Mononuclear cell (primary cell): ENCODE measurements around the gene AKAP8L. TPM values are rescaled to one million over a fixed set of nuclear protein-coding genes. Genes with fewer than 3 reads are reported as not detected.
A peak's percentile ranks its signal among the peaks of the same experiment; 100 is the strongest.

Experiments used
- H3K27me3 ChIP-seq: 2 replicates; pipeline ENCODE4 v1.6.0; 2011; ENCODE audit warnings: low read length, control low read depth; ENCODE audit not compliant: insufficient read depth
- H3K4me1 ChIP-seq: 2 replicates; pipeline ENCODE4 v1.5.1; 2011; ENCODE audit warnings: mild to moderate bottlenecking, low read length, control low read depth; ENCODE audit not compliant: insufficient read depth
- H3K4me3 ChIP-seq: 2 replicates; pipeline ENCODE4 v1.5.1; 2011; ENCODE audit warnings: mild to moderate bottlenecking, low read length, moderate library complexity
- H3K9me3 ChIP-seq: 2 replicates; pipeline ENCODE4 v1.5.1; 2011; ENCODE audit warnings: low read depth, mild to moderate bottlenecking, control low read depth, low read length
- total RNA-seq: library from RNA; depleted of rRNA; stranded (reverse); fragments of >200 nt; gene quantifications from one replicate; pipeline ENCODE4 v1.2.3, GENCODE V29; 2012

Gene AKAP8L
- total RNA-seq, 1 donor, result 76.9 TPM

DNA sequence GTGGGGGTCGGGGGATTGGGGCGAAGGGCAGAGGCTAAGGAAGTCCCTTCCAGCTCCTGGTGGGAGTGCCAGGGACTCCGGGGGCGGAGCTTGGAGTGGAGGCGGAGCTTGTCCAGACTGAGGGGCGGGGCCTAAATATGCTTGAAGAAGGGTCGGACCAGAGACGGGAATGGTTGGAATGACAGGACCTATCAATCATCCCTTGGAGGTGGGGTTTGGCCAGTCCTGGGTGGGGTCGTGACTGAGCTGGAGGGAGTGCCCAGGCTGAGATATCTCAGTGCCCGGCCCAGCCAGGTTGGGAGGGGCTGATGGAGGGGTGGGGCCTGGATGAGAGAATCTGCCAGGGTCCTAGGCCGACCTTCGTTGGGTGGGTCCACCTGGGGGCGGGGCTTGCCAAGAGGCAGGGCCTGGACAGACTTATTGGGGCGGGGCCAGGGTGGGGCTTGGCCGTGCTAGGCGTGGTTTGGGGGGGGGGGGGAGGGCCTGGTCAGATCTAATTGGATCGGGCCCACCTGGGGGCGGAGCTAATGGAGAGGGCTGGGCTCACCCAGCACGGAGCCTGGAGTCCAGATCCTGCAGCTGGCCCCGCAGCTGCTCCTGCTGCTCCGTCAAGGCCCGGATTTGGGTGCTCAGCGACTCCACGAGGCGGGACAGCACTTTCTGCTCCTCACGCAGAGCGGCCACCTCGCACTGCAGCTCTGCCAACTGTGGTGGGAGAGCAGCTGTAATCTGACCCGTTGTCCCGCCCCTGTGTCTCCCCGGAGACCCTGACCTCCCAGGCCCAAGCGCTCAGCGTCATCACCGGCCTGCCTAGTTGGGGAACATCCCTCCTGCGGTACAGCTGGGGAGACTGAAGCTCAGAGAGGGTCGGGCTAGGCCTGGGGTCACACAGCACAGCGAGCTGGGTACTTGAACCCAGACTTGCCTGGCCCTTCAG, 33.6 kb upstream of the AKAP8L start:
- Histone ChIP-seq H3K27me3 (no peaks in the 10 kb centered on the region), H3K4me3 (no peak overlapping the region), H3K9me3 (no peaks in the 10 kb centered on the region), H3K4me1 (peaks cover 14% of the 10 kb centered on the region)

DNA sequence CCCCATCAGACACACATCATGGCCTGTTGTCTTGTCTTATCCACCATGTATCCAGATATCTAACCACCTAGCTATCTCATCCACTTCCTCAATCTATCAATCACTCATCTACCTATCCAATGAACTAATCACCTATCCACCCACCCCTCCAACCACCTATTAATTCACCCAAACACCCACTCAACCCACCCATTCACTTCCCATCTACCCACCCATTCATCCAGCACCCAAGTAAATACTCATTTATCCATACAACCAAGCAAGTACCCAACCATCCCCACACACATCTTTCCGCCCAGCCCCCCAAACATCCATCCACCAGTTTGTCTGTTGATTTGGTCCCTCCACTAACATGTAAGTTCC, 31.7 kb upstream of the AKAP8L start:
- Histone ChIP-seq H3K9me3 (no peaks in the 10 kb centered on the region), H3K27me3 (no peaks in the 10 kb centered on the region), H3K4me1 (peaks cover 14% of the 10 kb centered on the region), H3K4me3 (no peak overlapping the region)

DNA sequence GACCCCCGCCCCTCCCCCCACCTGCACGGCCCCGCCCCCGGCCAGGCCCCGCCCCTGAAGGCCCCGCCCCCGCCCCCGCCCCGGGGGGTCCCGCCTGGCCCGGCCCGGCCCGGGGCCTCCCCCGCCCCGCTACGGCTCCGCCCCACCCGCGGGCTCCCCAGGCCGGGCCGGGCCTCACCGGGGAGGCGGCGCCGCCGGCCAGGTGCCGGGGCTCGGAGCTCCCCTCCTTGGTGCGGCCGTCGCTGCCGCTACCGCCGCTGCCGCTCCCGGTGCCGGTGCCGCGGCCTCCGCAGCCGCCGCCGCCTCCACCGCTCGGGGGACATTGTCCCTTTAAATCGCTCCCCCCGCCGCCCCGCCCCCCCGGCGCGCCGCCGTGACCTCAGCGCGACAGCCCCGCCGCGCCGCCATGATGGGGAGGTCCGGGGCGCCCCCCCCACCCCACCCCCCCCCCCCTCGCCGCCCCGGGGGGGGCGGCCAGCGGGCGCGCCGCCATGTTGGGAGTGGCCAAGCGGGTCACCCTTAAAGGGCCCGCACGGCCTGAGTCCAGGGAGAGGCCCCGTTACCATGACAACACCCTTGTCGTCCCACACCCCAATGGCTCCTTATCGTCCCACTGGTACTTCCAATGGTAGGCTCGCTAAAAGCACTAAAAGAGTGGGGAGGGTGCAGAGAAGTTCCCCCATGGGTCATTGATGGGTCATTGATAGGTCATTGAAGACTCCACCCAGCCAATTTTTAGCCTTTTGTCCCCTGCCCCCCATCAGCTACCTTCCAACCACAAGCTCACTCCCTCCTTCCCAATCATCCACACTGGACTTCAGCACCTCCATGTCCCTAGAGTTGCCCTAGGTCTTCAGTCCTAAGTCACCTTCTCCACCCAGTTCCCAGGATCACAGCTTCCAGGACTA, 31.1 kb upstream of the AKAP8L start, which contains the start of gene WIZ:
Gene WIZ, minus strand, starts transcription at position 337 of the 908 bp plus-strand sequence. CDS start 1,649 bp downstream, outside the sequence.
- Histone ChIP-seq H3K4me3 (peak within 1 kb of the TSS; percentile 38), H3K27me3 (no peaks in the 10 kb centered on the region), H3K9me3 (no peaks in the 10 kb centered on the region), H3K4me1 (peaks cover 14% of the 10 kb centered on the region)

DNA sequence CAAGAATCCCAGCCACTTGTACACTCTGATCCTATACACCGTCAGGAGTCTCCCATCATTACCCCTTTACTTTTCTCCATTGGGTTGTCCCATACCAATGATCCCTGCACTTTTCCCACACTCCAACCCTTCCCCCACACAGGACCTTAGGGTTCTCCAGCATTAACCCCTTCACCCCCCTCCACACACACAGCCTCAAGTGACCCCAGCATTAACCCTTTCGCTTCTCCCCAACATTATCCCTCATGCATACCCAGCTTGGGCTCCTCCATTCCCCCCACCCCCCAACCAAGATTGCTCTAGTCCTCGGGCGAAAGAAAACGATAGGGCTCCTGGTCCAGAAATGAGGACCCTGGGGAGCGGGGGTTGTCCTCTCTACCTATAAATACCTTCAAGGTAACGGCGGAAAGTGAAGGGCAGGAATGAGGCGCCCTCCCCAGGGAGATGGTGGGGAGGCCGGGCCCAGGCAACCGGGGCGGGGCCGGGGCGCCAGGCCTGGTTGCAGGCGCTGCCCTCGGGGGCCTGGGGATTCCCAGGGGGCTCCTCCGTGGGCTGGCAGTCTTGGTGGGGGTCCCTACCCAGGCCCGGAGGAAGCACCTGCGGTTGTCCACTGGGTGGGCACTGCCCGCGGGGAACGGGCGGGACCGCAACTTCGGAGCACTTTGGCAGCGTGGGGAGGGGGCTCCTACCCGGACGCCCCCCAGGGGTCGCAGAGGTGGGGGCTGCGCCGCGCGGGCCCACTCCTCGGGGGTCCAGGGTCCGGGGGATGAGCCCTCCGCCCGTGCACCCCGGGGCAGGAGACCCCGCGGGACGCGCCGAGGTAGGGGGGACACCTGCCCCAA, 30.2 kb upstream of the AKAP8L start:
- no peaks in the 10 kb centered on the region for H3K9me3 ChIP-seq
- no peaks in the 10 kb centered on the region for H3K27me3 ChIP-seq
- H3K4me1 ChIP-seq, result peaks cover 14% of the 10 kb centered on the region
- H3K4me3 ChIP-seq, result peak overlapping the region; percentile 38

DNA sequence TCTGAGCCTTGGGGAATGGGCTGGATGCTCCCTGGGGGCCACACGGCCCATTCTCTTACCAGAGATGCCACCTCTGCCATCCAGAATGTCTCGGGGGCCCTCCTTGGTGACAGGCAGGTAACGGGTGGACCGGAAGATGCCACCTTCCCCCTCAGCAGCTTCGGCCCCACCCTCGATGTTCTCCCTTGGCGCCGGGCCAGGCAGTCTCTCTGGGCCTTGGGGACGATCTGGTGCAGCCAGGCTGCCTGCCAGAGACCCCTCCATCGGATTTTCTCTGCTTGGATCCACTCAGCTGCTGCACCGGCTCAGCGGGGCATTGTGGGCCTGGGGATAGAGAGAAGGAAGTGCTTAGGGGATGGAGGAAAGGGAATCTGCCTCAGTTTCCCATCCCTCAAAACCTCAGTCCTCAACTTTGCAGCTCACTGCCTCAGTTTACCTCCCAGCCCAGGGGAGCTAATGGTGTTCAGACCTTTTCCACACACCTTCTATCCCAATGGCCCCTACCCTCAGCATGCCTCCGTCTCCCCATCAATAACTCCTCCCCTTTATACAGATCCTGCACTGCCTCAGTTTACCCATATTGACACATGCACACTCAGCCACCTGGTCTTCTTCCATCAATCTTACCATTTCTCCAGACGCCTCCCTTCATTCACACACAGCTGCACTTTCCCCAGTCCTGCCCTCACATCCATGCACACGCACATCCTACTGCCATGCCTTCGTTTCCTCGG, 29.4 kb upstream of the AKAP8L start:
- no peaks in the 10 kb centered on the region for H3K27me3 ChIP-seq
- peaks cover 14% of the 10 kb centered on the region for H3K4me1 ChIP-seq
- no peaks in the 10 kb centered on the region for H3K9me3 ChIP-seq
- H3K4me3 ChIP-seq, result no peak overlapping the region

DNA sequence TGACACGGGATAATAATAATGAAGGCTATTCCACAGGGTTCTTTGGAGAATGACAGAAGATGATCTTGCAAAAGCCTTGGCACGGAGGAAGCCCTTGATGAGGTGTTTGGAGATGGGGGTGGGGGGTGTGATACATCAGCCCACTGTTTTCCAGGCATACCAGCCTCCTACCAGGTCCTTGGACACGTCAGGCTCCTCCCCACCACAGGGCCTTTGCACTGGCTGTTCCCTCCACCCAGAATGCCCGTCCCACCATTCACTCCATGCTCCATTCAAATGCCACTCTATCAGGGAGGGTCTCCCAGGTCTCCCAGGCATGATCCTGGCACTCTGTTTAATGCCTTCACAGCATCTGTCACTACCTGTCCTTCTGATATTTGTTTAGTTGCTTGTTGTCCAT, 28.3 kb upstream of the AKAP8L start:
- Histone ChIP-seq H3K4me1 (peaks cover 14% of the 10 kb centered on the region), H3K4me3 (no peak overlapping the region), H3K27me3 (no peaks in the 10 kb centered on the region)

DNA sequence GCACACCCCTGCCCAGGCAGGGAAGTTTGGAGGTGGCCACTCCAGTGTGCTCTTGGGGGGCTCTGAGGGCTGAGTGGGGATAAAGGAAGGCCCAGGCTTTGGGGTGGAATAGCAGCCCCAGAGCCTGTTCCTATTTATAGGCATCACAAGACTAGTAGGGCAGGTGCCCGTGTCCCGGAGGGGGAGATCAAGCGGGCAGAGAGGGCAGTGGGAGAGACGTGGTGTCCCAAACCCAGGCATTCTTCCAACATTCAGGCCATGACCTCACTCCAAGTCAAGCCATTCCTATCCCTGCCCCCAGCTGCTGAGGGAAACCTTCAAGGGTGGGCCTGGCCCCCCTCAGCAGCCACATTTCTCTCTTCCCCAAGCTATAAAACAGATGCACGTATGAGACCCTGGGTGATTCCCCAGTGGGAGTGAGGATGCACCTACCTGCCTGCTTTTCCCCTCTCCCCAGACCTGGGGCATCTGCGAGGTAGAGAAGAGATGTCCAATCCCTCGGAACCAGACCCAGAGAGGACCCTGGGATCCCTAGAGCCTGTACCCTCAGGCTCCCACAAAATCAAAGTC, 27.1 kb upstream of the AKAP8L start:
- no peaks in the 10 kb centered on the region for H3K9me3 ChIP-seq
- H3K4me1 ChIP-seq, result peaks cover 14% of the 10 kb centered on the region
- H3K4me3 ChIP-seq, result no peak overlapping the region
- no peaks in the 10 kb centered on the region for H3K27me3 ChIP-seq

More for the DNA sequence above, 28.3 kb upstream of the AKAP8L start:
- H3K9me3 ChIP-seq, result no peaks in the 10 kb centered on the region

DNA sequence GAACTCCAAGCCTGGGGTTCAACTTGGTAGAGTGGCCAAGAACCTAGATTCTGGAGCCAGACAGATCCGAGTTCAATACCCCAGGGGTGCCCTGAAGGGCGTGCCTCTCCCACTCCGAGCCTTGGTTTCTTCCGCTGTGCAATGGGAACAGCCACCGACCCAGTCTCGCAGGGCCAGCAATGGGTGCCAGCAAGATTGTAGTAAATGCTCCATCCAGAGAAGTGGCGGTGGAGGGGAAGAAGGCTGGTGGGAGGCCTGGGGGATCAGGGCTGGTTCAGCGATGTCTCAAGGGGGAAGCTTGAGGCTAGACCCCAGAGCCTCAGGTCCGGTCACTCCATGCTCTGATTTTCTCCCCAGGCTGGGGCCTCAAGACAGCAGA, 26.4 kb upstream of the AKAP8L start:
- Histone ChIP-seq H3K4me3 (no peak overlapping the region), H3K9me3 (no peaks in the 10 kb centered on the region), H3K4me1 (peaks cover 11% of the 10 kb centered on the region), H3K27me3 (no peaks in the 10 kb centered on the region)

DNA sequence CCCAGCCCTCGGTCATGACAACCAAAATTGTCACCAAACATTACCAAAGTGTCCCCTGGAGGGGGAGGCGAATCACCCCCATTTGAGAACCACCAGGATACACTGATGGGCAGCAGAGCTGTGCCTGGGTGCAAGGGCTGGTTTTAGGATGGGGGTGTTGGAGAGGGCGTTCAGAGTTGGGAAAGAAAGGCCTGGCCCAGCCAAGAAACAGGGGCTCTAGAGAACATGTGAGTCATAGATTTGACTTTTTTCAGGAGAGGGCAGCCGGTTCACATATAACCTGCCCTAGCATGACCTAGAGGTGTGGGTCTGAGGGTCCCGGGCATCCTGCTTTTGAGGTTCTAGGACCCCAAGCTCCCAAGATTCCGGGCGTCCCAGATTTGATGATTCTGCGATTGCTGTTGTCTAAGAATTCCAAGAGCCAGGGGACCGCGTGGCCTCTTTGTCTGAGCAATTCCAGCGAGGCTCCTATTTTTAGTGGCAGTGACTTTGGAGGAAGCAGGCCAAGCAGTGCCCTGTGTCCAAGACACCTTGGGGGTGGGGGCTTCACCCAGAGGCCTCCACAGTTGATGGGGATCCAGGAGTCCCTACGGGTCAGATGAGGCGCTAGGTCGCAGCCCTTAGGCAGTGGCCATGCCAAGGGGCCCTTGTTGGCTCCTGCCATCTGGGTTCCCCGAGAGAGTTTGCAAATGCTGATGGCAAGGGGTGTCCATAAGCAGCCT, 25.9 kb upstream of the AKAP8L start:
- Histone ChIP-seq H3K4me3 (no peak overlapping the region), H3K4me1 (peaks cover 8% of the 10 kb centered on the region), H3K27me3 (no peaks in the 10 kb centered on the region), H3K9me3 (no peaks in the 10 kb centered on the region)

DNA sequence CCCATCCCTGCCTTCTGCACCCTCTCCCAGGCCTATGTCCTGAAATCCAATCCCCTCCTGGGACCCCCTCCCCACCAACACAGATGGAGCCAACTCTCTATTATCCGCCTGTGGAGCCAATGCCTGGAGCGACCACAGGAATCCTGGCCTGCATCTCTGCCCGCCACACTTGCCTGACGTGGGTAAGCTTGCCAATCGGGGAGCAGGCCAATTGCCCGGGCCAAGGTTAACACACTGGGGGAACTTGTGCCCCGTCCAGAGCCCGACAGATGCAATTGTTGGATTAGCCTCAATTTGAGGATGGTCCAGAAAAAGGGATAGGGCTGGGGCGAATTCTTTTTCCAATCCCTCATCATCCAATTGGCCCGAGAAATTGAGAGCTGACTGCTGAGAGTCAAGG, 25.1 kb upstream of the AKAP8L start:
- Histone ChIP-seq H3K27me3 (no peaks in the 10 kb centered on the region), H3K4me1 (peaks cover 3% of the 10 kb centered on the region)

DNA sequence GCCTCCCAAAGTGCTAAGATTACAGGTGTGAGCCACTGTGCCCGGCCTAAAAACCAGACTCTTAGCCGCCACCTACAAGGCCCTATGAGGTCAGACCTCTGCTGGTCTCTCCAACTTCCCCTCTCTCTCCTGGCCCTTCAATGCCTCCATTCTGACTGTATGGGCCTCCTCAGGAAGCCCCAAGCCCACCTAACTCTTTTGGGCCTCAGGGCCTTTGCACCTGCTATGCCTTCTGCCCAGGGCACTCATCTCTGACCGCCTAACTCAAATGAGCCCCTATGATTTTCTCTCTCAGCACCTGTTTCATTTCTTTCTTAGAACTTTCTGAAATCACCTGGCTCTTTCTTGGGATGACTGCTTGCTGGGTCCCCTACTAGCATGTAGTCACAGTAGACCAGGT, 24.5 kb upstream of the AKAP8L start:
- H3K27me3 ChIP-seq, result no peaks in the 10 kb centered on the region
- no peaks in the 10 kb centered on the region for H3K9me3 ChIP-seq
- no peak overlapping the region for H3K4me3 ChIP-seq
- H3K4me1 ChIP-seq, result no peaks in the 10 kb centered on the region

More for the DNA sequence above, 25.1 kb upstream of the AKAP8L start:
- no peaks in the 10 kb centered on the region for H3K9me3 ChIP-seq
- no peak overlapping the region for H3K4me3 ChIP-seq

DNA sequence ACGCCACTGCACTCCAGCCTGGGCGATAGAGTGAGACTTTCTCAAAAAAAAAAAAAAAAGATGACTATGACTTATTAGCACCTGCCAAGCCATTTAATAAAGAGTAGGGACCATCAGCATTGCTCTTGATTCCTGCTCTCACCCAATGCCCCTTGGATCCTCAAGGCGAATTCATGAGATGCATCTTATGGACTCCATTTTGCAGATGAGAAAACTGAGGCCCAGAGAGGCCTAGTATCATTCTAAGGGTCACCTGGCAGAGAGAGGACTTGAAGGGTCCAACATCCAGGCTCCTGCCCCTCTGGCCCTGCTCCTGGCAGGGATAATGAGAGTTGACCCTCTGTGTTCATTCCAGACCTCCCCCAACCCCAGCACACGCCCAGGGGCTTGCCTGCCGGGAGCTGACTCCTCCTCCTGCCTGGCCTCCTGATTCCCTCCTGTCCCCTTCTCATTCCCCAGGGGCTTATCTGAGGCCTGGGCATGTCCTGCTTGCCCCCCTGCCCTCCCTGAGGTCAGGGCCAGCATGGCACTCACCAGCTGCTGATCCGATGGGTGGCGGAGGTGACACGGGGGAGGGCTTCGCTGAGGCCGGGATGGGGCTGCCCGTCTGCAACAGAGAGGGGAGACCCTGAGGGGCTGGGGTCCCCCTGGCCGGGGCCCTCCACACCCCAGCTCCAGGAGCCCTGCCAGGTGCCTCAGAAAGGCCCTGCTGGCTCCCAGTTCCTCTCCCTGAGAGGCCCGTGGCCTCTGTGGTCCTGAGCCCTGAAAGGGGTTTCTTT, 23.5 kb upstream of the AKAP8L start:
- H3K27me3 ChIP-seq, result no peaks in the 10 kb centered on the region
- no peaks in the 10 kb centered on the region for H3K9me3 ChIP-seq
- H3K4me1 ChIP-seq, result no peaks in the 10 kb centered on the region
- no peak overlapping the region for H3K4me3 ChIP-seq

DNA sequence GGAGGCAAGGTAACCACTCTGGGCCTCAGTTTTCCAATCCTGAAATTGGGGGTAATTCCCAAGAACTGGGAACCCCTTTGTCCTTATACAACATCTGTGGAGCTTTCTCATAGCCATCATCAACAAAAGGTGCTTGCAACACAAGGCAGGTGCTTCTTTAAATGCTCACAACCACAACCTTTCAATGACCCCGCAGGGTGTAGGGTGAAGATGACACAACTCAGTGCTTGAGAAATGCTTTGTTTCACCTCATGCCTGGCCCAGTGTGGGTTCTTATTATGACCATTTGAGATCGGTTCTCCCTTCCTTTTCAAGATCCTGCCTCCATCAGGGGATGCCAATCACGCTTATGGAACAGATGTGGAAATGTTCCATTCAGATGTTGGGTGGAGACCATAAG, 22.5 kb upstream of the AKAP8L start:
- Histone ChIP-seq H3K4me1 (no peaks in the 10 kb centered on the region), H3K4me3 (no peak overlapping the region), H3K9me3 (no peaks in the 10 kb centered on the region), H3K27me3 (no peaks in the 10 kb centered on the region)
